H9 (cell line): Measurements from ENCODE around the gene TMEM237. TPM values are rescaled to one million over a fixed set of nuclear protein-coding genes. Genes with fewer than 3 reads are reported as not detected.

ENCODE experiments used
- DNase-seq: peaks from one replicate; pipeline ENCODE4 v3.0.0-alpha.2; 2017
- H2AFZ ChIP-seq: one replicate; pipeline ENCODE4 v1.6.1; 2013; ENCODE audit warnings: mild to moderate bottlenecking, low read length, control low read depth, moderate library complexity
- H2AK5ac ChIP-seq: 2 replicates; pipeline ENCODE4 v1.6.1; 2013; ENCODE audit warnings: low read length, control low read depth, mixed read lengths; ENCODE audit not compliant: insufficient read length
- H2BK120ac ChIP-seq: one replicate; pipeline ENCODE4 v1.6.1; 2013; ENCODE audit warnings: low read depth, mild to moderate bottlenecking, low read length, control low read depth, inconsistent platforms; ENCODE audit not compliant: poor library complexity, severe bottlenecking
- H2BK12ac ChIP-seq: 2 replicates; pipeline ENCODE4 v1.6.1; 2013; ENCODE audit warnings: low read length, control low read depth, mixed read lengths, low read depth; ENCODE audit not compliant: insufficient read length
- H2BK15ac ChIP-seq: 2 replicates; pipeline ENCODE4 v1.6.1; 2013; ENCODE audit warnings: low read depth, low read length, control low read depth
- H2BK20ac ChIP-seq: one replicate; pipeline ENCODE4 v1.6.1; 2013; ENCODE audit warnings: low read depth, mild to moderate bottlenecking, low read length, control low read depth, inconsistent platforms; ENCODE audit not compliant: poor library complexity, severe bottlenecking
- H2BK5ac ChIP-seq: 2 replicates; pipeline ENCODE4 v1.6.1; 2013; ENCODE audit warnings: low read length, control low read depth, mixed read lengths; ENCODE audit not compliant: insufficient read length
- H3K14ac ChIP-seq: 2 replicates; pipeline ENCODE4 v1.6.1; 2013; ENCODE audit warnings: low read length, control low read depth; ENCODE audit not compliant: insufficient read depth
- H3K18ac ChIP-seq: 2 replicates; pipeline ENCODE4 v1.6.1; 2013; ENCODE audit warnings: low read depth, mild to moderate bottlenecking, mixed read lengths, low read length, control low read depth; ENCODE audit not compliant: insufficient read length
- H3K23ac ChIP-seq: 2 replicates; pipeline ENCODE4 v1.6.1; 2013; ENCODE audit warnings: low read length, control low read depth, mixed read lengths, low read depth; ENCODE audit not compliant: insufficient read length
- H3K23me2 ChIP-seq: 2 replicates; pipeline ENCODE4 v1.6.1; 2013; ENCODE audit warnings: low read depth, mild to moderate bottlenecking, mixed read lengths, low read length, control low read depth; ENCODE audit not compliant: insufficient read length, poor library complexity, severe bottlenecking
- H3K27ac ChIP-seq: 2 replicates; pipeline ENCODE4 v1.5.1; 2013; ENCODE audit warnings: low read length, control low read depth, mixed read lengths, low read depth; ENCODE audit not compliant: insufficient read length
- H3K27me3 ChIP-seq: 2 replicates; pipeline ENCODE4 v1.6.1; 2013; ENCODE audit warnings: low read length, control low read depth, inconsistent platforms; ENCODE audit not compliant: insufficient read depth
- H3K4ac ChIP-seq: 2 replicates; pipeline ENCODE4 v1.6.1; 2013; ENCODE audit warnings: low read depth, mild to moderate bottlenecking, control low read depth, inconsistent platforms, low read length, moderate library complexity
- H3K4me1 ChIP-seq: 2 replicates; pipeline ENCODE4 v1.6.1; 2013; ENCODE audit warnings: low read length, control low read depth, inconsistent platforms; ENCODE audit not compliant: insufficient read depth
- H3K4me2 ChIP-seq: 2 replicates; pipeline ENCODE4 v1.6.1; 2013; ENCODE audit warnings: low read length, control low read depth, mixed read lengths; ENCODE audit not compliant: insufficient read length, insufficient read depth
- H3K56ac ChIP-seq: 2 replicates; pipeline ENCODE4 v1.6.1; 2013; ENCODE audit warnings: low read depth, mild to moderate bottlenecking, mixed read lengths, low read length, control low read depth; ENCODE audit not compliant: insufficient read length
- H3K79me1 ChIP-seq: 2 replicates; pipeline ENCODE4 v1.6.1; 2013; ENCODE audit warnings: low read depth, mild to moderate bottlenecking, moderate library complexity, low read length, control low read depth, inconsistent platforms; ENCODE audit not compliant: insufficient read depth, poor library complexity, severe bottlenecking
- H3K79me2 ChIP-seq: 2 replicates; pipeline ENCODE4 v1.6.1; 2013; ENCODE audit warnings: low read length, control low read depth, inconsistent platforms; ENCODE audit not compliant: insufficient read depth
- H3K9ac ChIP-seq: 2 replicates; pipeline ENCODE4 v1.6.1; 2013; ENCODE audit warnings: low read length, control low read depth, mixed read lengths; ENCODE audit not compliant: insufficient read length; ENCODE audit errors: extremely low read depth
- H3K9me3 ChIP-seq: one replicate; pipeline ENCODE4 v1.6.1; 2013; ENCODE audit warnings: low read depth, low read length, inconsistent platforms; ENCODE audit not compliant: control insufficient read depth
- H3T11ph ChIP-seq: one replicate; pipeline ENCODE4 v1.6.1; 2013; ENCODE audit warnings: mild to moderate bottlenecking, low read length, control low read depth, inconsistent platforms
- H4K20me1 ChIP-seq: one replicate; pipeline ENCODE4 v1.6.1; 2013; ENCODE audit not compliant: control insufficient read depth, insufficient read length, insufficient read depth
- H4K5ac ChIP-seq: 2 replicates; pipeline ENCODE4 v1.6.1; 2013; ENCODE audit warnings: low read depth, mild to moderate bottlenecking, mixed read lengths, low read length, control low read depth; ENCODE audit not compliant: insufficient read length
- H4K8ac ChIP-seq: replicated peaks from 2 replicates; pipeline ENCODE4 v1.6.1; 2013; ENCODE audit warnings: low read length, control low read depth, mixed read lengths, low read depth; ENCODE audit not compliant: insufficient read length
- H4K91ac ChIP-seq: 2 replicates; pipeline ENCODE4 v1.6.1; 2013; ENCODE audit warnings: low read depth, mild to moderate bottlenecking, moderate library complexity, mixed read lengths, low read length, control low read depth; ENCODE audit not compliant: insufficient read length
- H3K27ac Mint-ChIP-seq, 3 experiments: 2 replicates in 2 of 3; 3 replicates in 1 of 3; pipeline ENCODE4 v1.8.0; 2020 to 2021; ENCODE audit warnings: mixed read lengths in 3 of 3, mild to moderate bottlenecking in 1 of 3, moderate library complexity in 1 of 3
- H3K27me3 Mint-ChIP-seq: 2 replicates; pipeline ENCODE4 v1.8.0; 2021; ENCODE audit warnings: low read depth, mild to moderate bottlenecking, moderate library complexity, mixed read lengths
- H3K36me3 Mint-ChIP-seq, 3 experiments: 2 replicates in 2 of 3; 3 replicates in 1 of 3; pipeline ENCODE4 v1.8.0; 2020 to 2021; ENCODE audit warnings: low read depth in 3 of 3, mixed read lengths in 3 of 3; ENCODE audit not compliant: insufficient read depth in 1 of 3
- H3K4me1 Mint-ChIP-seq, 2 experiments: 2 replicates each; pipeline ENCODE4 v1.8.0; 2020; ENCODE audit warnings: mixed read lengths in 2 of 2
- H3K4me3 Mint-ChIP-seq, 2 experiments: 2 replicates in 1 of 2; 3 replicates in 1 of 2; pipeline ENCODE4 v1.8.0; 2020 to 2021; ENCODE audit warnings: mild to moderate bottlenecking in 2 of 2, mixed read lengths in 2 of 2, moderate library complexity in 1 of 2
- H3K9me3 Mint-ChIP-seq, 2 experiments: 2 replicates in 1 of 2; 3 replicates in 1 of 2; pipeline ENCODE4 v1.8.0; 2020; ENCODE audit warnings: mild to moderate bottlenecking in 2 of 2, mixed read lengths in 2 of 2, moderate library complexity in 1 of 2
- WGBS: extraction: QIAGEN DNeasy Blood & Tissue Kit; methylation state at CpG from one replicate; pipeline ENCODE4 v1.1.7; 2013; ENCODE audit warnings: missing lambda C conversion rate, low lambda C conversion rate, mixed read lengths; ENCODE audit not compliant: insufficient read length; ENCODE audit errors: extremely low coverage; 5-methylcytosine and 5-hydroxymethylcytosine counted together
- total RNA-seq: library from RNA; stranded (reverse); gene quantifications from 2 replicates; pipeline ENCODE4 v1.2.1, GENCODE V29; 2021
- TF ChIP-seq, protein P1 (sequence below): fragments of 200-600 bp; sonication (generic); conservative IDR thresholded peaks from 3 replicates; pipeline ENCODE4 v1.8.0; 2021; ENCODE audit warnings: antibody characterized with exemption, mild to moderate bottlenecking

TMEM237 gene
- total RNA-seq, 1 experiment from 2014 or later = 37.7 TPM

GRCh38 chr2:201685156-201685555 lies 41.9 kb upstream of the TMEM237 start:
- no peak overlapping the region for H2BK12ac ChIP-seq
- H4K20me1 ChIP-seq = no peaks in the 10 kb centered on the region
- H3K27me3 Mint-ChIP-seq = peaks cover 3% of the 10 kb centered on the region
- H3K23me2 ChIP-seq = no peaks in the 10 kb centered on the region
- no peaks in the 10 kb centered on the region for H3K4me1 ChIP-seq
- TF ChIP-seq, protein P1, sequence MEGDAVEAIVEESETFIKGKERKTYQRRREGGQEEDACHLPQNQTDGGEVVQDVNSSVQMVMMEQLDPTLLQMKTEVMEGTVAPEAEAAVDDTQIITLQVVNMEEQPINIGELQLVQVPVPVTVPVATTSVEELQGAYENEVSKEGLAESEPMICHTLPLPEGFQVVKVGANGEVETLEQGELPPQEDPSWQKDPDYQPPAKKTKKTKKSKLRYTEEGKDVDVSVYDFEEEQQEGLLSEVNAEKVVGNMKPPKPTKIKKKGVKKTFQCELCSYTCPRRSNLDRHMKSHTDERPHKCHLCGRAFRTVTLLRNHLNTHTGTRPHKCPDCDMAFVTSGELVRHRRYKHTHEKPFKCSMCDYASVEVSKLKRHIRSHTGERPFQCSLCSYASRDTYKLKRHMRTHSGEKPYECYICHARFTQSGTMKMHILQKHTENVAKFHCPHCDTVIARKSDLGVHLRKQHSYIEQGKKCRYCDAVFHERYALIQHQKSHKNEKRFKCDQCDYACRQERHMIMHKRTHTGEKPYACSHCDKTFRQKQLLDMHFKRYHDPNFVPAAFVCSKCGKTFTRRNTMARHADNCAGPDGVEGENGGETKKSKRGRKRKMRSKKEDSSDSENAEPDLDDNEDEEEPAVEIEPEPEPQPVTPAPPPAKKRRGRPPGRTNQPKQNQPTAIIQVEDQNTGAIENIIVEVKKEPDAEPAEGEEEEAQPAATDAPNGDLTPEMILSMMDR = no peak
- no peak overlapping the region for H3K9ac ChIP-seq
- no peak overlapping the region for H2BK15ac ChIP-seq
- WGBS = no CpG with 5 or more reads among the region's 3 CpGs
- H2BK5ac ChIP-seq = no peak overlapping the region
- H3K14ac ChIP-seq = no peak overlapping the region
- no peak overlapping the region for H2BK20ac ChIP-seq
- H3K79me1 ChIP-seq = no peaks in the 10 kb centered on the region
- no peak overlapping the region for H3K23ac ChIP-seq
- H3K27ac ChIP-seq = no peak overlapping the region
- H2AFZ ChIP-seq = no peak overlapping the region
- H4K5ac ChIP-seq = no peak overlapping the region
- no peak overlapping the region for H4K91ac ChIP-seq
- no peak overlapping the region for H4K8ac ChIP-seq
- no peak overlapping the region for H3K27ac Mint-ChIP-seq
- DNase-seq = no peak
- H3K9me3 Mint-ChIP-seq = no peaks in the 10 kb centered on the region
- no peaks in the 10 kb centered on the region for H3K27me3 ChIP-seq
- no peak overlapping the region for H3K18ac ChIP-seq
- no peak overlapping the region for H3K4me3 Mint-ChIP-seq
- H3K79me2 ChIP-seq = no peaks in the 10 kb centered on the region
- H3K56ac ChIP-seq = no peak overlapping the region
- no peak overlapping the region for H2AK5ac ChIP-seq
- no peak overlapping the region for H3K4ac ChIP-seq
- H2BK120ac ChIP-seq = no peak overlapping the region
- no peak overlapping the region for H3K4me2 ChIP-seq
- no peaks in the 10 kb centered on the region for H3K9me3 ChIP-seq
- no peaks in the 10 kb centered on the region for H3K36me3 Mint-ChIP-seq
- H3T11ph ChIP-seq = no peak overlapping the region
- peaks cover 0 to 2% of the 10 kb centered on the region in 2 experiments; a peak in 1 of 4 replicates for H3K4me1 Mint-ChIP-seq
